Measurements from ENCODE around the gene EHD3.

- TF ChIP-seq CTCF (IDR thresholded peaks at IDR 0.05; ENCODE audit: low read length) (no peak), EZH2 (optimal IDR thresholded peaks at IDR 0.05; ENCODE audit: low read depth, low read length) (no peak), EZH2phosphoT487 (IDR thresholded peaks at IDR 0.05; ENCODE audit: low read length) (no peak)
These were observed 13.8 kb downstream of the EHD3 start for GRCh38 chr2:31247711-31248110.

All from MM.1S (cell line).